Hypothalamus (tissue), 51 donors: ENCODE data around the gene SERINC2.
A peak's percentile ranks its signal among the peaks of the same experiment; 100 is the strongest.

Experiments
- DNase-seq, 51 donors: peaks; one replicate each; lab custom pipeline; 2025; lab: John Stamatoyannopoulos, UW

Gene SERINC2

DNA sequence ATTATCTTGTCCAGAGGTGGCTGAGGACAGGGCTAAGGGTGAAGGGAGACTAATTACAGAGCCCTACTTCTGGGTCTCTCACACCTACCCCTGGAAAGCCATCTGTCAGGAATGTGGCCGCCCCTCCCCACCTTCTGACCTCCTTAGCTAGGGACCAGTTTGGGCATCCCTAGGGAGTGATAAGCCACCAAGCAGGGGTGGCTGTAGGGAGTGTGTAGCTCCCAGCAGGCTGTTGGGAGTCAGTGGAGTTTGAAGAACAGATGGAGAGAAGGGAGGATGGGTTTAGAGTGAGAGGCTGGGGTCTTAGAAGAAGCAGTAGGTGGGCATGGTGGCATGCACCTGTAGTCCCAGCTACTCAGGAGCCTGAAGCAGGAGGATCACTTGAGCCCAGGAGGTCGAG, 808 bp upstream of the SERINC2 start:
- no peak for DNase-seq

DNA sequence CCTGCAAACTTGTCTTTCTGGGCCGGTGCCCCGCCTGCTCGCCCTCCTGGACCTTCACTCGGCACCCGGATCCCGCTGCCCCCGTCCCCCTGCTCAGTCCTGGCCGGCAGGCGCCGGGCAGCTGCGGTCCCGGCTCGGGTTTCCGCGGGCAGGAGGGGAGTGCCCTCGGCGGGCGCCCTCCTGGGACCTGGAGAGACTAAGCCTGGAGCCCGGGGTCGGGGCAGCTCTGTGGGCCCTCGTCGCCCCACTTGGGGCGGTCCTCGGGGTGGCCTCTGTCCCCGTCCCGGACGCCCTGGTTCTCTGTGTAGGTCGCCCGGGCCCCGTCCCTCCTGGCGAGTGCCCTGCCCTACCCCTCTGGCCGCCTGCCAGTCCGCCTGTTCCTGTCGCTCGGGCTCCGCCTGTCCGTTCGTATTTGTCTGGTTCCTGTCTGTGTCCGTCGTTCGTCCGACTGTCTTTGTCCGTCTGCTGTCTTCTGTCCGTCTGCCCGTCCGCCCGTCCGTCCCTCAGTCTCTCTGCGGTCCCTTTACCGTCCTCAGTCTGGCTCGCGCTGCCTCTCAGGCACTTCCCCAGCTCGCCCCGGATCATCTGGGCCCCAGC, 490 bp downstream of the SERINC2 start:
- peak in 16 of 51 donors; percentile 1 to 48 (median 16) for DNase-seq

DNA sequence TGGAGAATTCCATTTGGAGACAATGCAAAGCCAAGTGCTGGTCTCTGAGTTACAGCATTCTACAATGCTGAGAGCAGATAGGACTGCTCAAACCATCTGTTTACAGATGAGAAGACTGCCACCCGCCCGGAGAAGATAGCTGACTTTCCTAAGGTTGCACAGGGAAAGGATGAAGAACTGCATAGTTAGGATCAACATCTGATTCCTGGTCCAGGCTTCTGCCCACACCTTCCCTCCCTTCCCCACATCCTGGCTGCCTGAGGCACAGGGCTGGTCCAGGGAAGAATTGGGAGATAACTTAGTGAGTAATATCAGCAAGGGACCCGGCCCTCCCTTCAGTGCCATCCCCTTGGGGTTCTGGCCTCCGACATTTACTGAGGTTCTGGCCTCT, 2.0 kb downstream of the SERINC2 start:
- peak in 1 of 51 donors; percentile 52 for DNase-seq

DNA sequence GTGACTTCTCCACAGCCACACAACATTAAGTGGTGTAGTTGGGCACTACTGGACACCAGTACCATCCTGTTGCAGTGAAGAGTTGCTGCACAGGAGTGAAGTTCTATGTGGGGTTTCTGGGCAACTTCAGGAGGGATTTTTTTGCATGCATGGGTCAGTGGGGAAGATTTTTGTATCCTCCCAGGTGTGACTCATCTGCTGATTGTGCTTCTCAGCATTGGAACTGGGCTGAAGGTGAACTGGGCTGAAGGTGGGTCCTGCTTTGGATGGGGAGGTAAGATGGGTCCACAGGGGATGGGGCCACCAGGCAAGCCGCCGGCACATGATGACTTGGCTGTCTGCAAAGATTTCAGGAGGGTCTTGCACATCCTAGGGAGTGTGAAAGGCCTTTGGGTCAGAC, 2.6 kb downstream of the SERINC2 start:
- DNase-seq, result no peak

DNA sequence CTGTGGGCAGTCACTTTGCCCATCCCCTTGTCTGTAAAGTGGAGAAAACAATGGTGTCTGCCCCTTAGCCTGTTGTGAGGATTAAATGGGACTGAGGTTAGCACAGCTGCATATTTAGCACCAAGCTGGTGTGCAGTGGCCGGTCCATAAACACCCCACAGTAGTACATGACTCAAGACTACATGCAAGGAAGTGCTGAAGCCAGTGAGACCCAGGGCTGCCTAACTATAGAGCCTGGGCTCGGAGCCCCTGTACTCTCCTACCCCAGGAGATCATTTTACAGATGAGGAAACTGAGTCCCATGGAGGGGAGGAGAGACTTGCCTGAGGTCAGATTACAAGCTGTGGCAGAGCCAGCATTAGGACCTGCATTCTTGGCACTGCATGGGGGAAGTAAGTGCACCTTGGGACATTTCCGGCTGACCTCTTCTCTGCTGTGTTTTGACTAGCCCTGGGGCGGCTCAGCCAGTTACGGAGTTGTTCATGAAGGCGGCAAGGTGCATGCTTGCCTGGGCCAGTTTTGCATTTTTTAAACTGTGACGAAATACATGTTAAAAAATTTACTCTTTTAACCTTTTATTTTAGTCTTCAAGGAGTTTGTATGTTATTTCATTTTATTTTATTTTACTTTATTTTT, 3.2 kb downstream of the SERINC2 start:
- DNase-seq, result no peak

DNA sequence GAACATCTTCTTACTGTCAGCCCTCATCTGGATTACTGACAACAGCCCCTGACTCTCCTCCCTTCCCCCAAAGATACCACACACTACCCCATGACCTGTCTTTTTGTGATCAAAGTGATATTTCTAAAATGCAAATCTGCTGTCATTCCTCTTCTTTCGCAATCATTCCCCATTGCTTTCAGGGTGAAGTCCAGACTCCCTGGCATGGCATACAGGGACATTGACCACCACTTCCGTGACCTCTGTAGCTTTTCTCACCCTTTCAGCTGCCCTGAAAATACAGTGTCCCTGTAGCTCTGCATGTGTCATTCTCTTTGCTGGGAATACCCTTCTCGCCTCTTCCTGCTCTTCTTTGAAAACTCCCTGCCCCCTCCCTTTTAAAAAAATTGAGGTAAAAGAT, 4.1 kb downstream of the SERINC2 start:
- no peak for DNase-seq

DNA sequence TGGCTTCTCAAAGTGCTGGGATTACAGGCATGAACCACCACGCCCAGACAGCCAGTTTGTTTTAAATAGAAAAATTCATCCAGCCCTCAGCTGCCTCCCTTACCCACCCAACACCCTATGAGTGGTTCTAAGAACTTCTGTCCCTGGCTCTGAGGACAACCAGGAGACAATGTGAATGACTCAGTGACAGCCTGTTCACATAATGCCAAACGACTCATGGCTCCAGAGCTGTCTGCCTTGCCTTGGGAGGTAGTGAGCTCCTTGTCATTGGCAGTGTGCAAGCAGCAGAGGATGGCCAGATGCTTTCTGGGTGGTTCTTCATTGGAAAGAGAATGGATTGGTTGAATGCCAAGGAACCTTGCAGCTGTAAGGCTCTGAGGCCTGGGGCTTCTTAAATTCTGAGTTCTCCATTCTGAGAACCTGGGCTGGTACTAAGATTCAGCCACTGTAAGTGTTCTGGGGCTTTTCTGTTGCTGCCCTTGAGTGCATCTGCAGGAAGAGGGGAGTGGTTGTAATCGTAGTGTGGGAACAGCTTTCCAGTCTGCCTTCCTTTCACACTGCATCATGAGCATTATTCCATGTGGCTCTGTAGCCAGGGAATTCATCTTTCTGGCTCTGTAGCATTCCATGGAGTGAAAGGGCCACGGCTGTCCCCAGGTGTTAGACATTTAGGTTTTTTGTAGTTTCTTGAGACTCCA, 5.8 kb downstream of the SERINC2 start:
- DNase-seq, result peak in 1 of 51 donors; percentile 6

DNA sequence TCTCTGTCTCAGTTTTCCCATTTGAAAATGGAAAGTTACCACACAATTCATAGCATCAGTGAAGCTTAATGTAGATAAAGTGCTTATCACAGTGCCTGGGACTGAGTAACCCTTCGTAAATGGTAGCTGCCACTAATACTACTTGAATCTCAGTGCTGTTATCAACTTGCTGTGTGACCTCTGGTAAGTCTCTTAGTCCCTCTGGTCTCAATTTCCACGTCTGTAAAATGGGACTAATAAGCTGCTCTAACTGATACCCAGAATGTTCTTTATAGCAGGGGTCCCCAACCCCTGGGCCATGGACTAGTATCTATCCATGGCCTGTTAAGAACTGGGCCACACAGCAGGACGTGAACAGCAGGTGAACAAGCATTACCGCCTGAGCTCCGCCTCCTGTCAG, 7.7 kb downstream of the SERINC2 start:
- no peak for DNase-seq

DNA sequence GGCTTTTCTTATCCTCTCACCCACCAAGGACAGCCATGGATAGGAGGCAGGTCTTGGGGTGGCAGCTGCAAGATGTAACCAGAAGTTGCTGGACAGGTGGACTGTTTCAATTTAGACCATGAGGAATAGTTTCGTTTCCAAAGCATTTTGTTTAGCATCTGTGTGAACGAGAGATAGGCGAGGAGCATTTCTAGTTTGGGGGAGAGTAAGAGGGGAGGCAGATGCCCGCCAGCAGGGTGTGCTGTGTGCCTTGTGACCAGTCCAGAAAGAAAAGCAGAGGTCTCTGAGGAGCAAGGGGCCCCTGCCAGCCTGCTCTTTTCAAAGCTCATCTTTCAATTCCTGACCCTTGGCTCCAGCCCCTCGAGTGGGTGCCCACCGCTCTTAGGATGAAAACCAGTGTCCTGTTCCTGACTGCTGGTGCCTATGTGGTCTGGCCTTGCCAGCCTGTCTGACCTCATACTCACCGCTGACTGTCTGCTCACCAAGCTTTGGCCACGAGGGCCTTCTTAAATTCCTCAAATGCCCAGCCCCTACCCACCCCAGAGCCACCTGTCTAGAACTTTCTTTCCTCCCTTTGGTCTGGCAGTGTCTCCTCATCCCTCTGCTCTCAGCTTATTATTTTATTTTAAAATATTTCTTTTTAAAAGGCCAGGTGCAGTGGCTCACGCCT, 8.5 kb downstream of the SERINC2 start:
- DNase-seq, result no peak

DNA sequence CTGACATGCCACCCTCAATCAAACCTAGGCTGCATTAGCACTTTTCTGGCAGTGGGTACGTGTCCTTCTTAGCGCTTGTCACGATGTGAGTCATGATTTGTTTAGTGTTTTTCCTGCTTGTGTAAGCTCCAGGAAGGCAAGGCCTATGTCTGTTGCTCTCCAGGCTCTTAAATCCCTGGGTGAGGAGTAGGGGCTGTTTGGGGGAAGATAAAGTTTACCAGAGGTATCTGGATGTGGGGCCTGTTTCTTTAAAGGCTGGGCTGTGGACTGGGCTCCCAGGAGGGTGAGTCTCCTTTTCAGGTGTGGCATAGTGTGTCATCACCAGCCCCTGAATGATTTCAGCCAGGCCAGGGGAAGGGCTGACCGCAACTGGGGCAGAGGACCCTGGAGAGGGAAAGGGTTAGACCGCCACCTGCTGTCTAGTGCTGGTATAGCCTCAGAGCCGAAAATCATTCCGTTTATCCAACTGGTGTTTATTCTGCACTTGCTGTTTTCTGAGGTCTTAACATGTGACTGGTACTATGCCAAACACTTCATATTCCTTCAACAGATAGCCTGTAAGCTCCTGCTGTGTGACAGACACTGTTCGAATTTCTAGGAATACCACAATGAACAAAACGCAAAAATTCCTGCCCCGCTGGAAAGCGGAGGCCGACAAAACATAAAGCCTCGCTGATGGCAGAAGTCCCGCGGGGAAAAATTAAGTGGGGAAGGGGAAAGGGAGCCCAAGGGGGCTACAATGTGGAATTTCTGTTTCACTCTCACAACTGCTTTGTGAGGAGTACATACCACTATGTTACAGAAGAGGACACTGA, 9.7 kb downstream of the SERINC2 start:
- peak in 43 of 51 donors; percentile 5 to 79 (median 36) for DNase-seq

DNA sequence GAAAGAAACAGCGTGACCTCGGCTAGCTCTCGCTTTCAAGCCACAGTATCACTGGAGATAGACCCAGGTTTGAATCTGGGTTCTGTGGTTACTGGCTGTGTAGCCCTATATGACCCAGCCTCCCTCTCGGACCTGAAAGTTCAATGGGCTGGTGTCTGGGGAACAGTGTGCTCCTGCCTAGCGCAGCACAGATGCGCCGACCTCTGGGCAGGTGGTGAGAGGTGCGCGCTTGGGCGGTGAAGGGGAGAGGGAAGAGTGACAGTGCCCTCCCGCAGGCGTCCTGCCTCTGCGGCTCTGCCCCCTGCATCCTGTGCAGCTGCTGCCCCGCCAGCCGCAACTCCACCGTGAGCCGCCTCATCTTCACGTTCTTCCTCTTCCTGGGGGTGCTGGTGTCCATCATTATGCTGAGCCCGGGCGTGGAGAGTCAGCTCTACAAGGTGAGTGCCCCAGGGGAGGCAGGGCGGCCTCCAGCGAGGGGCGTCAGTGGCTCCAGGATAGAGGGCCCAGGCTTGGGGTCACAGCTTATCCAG, 10.5 kb downstream of the SERINC2 start:
- DNase-seq, result no peak

DNA sequence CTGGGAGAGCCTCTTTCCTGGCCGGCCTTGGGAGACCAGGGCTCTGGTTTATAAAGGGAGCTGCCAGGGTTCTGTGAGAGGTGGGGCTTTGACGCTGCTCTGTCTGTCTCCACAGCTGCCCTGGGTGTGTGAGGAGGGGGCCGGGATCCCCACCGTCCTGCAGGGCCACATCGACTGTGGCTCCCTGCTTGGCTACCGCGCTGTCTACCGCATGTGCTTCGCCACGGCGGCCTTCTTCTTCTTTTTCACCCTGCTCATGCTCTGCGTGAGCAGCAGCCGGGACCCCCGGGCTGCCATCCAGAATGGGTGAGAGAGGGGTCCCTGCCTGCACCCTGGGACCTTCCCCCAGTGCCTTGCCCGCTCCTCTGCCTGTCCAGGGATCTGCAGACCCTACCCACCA, 11.6 kb downstream of the SERINC2 start:
- DNase-seq, result no peak

DNA sequence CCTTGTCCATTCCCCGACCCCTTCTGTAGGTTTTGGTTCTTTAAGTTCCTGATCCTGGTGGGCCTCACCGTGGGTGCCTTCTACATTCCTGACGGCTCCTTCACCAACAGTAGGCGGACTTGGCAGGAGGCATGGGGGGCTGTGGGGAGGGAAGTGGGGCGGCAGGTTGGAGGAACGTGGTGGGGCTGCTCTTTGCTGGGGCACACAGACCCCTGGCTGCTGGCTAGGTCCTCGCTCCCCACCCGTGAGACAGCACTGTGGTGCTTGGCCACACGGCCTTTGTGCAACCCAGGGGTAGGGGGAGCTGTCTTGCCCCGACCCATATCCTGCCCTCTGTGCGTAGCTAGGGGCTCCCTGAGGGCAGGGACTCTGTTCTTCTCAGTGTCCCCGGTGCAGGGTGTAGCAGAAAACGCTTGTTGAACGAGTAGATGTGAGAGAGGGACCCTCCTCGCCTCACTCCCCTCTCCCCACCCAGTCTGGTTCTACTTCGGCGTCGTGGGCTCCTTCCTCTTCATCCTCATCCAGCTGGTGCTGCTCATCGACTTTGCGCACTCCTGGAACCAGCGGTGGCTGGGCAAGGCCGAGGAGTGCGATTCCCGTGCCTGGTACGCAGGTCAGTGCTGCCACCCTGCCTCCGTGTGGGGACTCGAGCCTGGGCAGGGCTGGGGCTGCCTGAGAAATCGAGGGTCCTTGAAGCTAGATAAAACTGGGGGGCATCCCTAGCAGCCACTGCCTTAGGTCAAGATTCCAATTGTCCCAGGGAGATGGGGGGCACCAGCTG, 12.5 kb downstream of the SERINC2 start:
- DNase-seq, result no peak

DNA sequence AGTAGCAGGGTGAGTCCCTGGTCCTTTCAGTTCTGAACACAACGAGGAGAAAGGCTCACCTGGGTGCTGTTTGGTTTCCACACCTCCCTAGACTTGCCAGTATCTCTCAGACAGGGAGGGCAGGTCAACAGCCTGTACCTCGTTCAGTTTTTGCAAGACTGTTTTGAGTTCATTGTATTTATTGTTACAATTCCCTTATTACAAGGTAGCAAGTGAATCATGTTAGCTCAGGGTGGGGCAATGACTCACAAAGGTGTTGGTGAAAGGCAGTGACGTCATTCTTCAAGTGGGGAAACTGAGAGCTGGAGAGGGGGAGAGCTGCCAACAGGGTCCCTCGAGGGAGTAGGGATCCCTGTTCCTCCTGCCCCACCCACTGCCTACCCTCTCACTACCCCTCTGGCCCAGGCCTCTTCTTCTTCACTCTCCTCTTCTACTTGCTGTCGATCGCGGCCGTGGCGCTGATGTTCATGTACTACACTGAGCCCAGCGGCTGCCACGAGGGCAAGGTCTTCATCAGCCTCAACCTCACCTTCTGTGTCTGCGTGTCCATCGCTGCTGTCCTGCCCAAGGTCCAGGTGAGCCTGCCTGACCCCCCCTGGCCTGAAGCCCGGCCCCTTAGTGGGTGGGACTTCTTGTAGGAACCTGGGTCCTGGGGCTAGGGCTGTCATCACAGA, 13.4 kb downstream of the SERINC2 start:
- DNase-seq, result no peak

DNA sequence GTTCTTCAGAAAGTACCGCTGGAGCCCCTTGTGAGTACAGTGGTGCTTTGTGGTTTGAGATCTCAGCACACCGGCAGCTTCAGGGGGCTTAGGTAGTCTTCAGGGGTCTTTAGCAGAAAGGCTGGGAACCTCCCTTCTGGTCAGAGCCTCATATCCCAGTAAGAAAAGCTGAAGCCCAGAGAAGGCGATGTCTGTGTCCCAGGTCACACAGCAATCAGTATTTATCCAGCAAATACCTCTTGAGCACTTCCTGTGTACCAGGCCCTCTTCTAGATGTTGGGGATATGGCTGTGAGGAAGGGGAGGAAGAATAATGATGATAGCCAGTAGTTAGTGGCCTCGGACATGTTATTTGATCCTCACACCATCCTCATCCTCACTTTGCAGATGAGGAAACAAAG, 14.3 kb downstream of the SERINC2 start:
- DNase-seq, result no peak

DNA sequence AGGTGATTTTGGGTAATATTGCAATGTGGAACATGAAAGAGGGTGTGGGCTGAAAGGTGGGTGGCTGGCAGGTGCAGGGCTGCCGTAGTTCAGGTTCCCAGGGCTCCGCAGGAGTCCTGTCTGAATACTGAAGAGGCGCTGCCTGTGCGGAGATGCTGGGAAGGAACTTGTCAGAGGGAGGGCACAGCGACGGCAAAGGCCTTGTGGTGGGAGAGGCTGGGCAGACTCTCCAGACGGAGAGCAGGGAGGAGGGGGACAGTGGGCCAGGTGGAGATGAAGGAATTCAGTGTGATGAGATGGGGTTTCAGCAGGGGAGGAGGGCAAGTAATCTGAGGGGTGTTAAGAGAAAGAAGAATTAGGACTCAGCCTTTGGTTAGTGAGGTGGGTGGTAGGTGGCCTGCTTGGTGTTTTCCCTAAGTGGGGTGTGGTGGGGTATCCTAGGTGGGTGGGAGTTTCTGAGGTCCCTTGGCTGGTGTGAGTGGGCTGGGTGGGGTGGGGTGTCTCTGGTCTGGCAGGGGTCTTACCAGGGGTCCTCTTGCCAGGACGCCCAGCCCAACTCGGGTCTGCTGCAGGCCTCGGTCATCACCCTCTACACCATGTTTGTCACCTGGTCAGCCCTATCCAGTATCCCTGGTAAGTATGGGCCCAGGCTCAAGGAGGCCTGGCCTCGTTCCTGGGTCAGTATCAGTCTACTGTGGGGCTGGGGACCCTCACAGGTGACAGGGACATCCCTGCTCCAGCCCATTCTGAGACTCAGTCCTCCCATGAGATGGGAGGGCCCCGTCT, 15.6 kb downstream of the SERINC2 start:
- no peak for DNase-seq

DNA sequence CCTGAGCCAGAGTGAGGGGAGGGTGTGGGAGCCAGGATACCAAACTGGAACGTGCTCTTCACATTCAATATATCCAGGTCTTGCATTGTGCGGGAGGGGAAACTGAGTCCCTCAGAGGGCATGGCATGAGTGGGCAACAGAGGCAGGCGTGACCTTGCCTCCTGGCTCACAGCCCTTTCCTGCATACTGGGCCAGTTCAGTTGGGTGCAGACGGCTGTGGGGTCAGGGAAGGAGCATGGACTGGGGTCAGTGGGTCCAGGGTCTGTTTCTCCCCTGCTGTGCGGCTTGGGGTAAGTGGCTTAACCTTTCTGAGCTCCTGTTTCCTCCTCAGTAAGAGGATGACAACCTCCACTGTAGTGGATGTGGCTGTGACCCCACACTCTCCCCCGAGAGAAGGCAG, 16.6 kb downstream of the SERINC2 start:
- DNase-seq, result no peak
